ENCODE measurements around the gene PRSS50.

GRCh38 chr3:46664188-46664970 is 53.3 kb downstream of the PRSS50 start:
- TF ChIP-seq, protein P1, sequence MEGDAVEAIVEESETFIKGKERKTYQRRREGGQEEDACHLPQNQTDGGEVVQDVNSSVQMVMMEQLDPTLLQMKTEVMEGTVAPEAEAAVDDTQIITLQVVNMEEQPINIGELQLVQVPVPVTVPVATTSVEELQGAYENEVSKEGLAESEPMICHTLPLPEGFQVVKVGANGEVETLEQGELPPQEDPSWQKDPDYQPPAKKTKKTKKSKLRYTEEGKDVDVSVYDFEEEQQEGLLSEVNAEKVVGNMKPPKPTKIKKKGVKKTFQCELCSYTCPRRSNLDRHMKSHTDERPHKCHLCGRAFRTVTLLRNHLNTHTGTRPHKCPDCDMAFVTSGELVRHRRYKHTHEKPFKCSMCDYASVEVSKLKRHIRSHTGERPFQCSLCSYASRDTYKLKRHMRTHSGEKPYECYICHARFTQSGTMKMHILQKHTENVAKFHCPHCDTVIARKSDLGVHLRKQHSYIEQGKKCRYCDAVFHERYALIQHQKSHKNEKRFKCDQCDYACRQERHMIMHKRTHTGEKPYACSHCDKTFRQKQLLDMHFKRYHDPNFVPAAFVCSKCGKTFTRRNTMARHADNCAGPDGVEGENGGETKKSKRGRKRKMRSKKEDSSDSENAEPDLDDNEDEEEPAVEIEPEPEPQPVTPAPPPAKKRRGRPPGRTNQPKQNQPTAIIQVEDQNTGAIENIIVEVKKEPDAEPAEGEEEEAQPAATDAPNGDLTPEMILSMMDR (IDR thresholded peaks at IDR 0.05): no peak
- no peak for TF ChIP-seq ZFX (IDR thresholded peaks at IDR 0.05; ENCODE audit: borderline replicate concordance)

Measured in 22Rv1 (cell line).